Stimulated activated CD4-positive, alpha-beta T cell treated with anti-CD3 and anti-CD28 coated beads, Interleukin-12 subunit alpha, Interleukin-12 subunit beta, amount 100 ng/mL, for 24 hours (primary cell): ENCODE results near the gene TCN2.
"Not testable (repeated sequence)": the region's sequence is repeated elsewhere in the genome, so short reads cannot be mapped to it uniquely, and the experiment has no call there.

Source experiments
- DNase-seq, 2 experiments: peaks; one replicate each; pipeline ENCODE4 v3.0.0-alpha.2; 2020; ENCODE audit warnings: low read depth in 2 of 2

TCN2 gene

DNA sequence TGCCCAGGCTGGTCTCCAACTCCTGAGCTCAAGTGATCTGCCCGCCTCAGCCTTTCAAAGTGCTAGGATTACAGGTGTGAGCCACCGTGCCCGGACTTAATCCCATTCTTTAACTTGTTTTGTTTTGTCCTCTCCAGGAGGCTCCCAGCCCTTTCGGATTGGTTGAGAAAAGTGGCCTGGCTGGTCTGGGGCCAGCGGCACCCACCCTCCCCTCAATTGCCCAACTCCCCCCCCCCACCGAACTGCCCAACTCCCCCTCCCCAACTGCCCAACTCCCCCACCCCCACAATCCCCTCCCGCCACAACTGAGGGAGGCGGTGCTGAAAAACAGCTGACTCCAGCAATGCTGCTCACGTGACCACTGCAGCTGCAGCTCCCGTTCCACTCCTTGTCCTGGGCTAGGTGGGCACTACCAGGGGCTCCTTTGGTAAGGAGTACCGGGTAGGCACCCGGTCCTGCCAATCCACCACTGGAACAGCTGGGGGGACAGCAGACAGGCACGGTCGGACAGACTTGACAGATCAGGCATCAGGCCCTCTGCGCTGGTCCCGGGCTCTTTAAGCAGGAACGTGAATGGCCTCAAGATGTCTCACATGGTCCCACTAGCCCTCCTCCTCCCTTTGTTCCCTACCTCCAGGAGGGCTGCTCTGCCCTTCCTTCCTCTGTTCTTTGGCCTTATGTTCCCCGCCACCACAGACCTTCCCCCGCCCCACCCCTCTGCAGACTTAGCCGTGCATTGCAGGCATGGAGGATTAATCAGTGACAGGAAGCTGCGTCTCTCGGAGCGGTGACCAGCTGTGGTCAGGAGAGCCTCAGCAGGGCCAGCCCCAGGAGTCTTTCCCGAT, at the start of gene TCN2:
TCN2 (plus strand) TSS at position 720 of the 845 bp plus-strand sequence. CDS start 158 bp downstream, outside the sequence.
- DNase-seq, result peak in 1 of 2 experiments; percentile 32

DNA sequence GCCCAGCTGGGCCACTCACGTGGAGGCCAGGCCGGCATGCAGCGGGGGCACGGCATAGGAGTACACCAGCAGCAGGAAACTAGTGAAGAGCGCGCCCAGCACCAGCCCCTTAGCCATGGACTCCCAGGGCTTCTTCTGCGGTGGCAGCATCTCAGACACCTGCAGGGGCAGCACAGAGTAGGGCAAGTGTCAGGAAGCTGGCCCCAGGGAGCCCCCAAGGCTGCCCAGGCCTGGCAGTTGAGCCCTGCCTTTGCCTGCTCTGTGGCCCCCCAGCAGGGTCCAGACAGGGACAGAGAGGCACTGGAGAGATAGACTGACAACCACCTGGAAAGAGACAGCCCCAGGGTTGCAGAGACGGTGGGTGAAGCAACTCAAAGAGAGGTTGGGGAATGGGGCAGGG, 49.7 kb upstream of the TCN2 start:
- no peak for DNase-seq

DNA sequence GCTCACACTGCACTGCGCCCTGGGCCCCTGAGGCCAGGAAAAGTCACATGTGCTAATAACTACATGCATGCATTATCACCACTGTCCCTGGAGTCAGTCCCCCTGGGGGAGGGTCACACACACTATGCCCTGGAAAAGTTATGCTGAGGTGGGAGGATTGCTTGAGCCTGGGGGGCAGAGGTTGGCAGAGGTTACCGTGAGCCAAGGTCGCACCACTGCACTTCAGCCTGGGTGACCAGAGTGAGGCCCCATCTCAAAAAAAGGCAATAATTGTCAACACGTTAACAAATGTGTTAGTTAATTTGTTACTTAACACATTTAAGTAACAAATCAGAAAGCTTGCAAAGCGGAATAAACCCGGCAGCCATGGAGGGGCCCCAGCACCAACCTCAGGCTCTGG, 47.1 kb upstream of the TCN2 start:
- no peak for DNase-seq

DNA sequence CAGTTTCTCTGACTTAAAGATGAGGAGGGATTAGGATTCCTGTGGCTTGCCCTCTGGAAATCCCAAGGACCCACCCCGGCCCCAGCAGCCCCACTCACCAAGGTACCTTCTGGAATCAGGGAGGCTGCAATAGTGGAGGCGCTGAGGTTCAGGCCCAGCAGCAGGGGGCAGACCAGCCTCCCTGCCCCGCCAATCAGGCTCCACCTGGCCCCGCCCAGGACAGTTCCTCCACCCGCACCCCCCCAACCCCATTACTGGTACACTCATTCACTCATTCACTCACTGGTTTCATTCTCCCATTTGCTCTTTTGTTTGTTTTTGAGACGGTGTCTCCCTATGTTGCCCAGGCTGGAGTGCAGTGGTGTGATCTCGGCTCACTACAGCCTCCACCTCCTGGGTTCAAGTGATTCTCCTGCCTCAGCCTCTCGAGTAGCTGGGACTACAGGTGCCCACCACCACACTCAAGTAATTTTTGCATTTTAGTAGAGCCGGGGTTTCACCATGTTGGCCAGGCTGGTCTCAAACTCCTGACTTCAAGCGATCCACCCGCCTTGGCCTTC, 46.3 kb upstream of the TCN2 start:
- not testable (repeated sequence) for DNase-seq

DNA sequence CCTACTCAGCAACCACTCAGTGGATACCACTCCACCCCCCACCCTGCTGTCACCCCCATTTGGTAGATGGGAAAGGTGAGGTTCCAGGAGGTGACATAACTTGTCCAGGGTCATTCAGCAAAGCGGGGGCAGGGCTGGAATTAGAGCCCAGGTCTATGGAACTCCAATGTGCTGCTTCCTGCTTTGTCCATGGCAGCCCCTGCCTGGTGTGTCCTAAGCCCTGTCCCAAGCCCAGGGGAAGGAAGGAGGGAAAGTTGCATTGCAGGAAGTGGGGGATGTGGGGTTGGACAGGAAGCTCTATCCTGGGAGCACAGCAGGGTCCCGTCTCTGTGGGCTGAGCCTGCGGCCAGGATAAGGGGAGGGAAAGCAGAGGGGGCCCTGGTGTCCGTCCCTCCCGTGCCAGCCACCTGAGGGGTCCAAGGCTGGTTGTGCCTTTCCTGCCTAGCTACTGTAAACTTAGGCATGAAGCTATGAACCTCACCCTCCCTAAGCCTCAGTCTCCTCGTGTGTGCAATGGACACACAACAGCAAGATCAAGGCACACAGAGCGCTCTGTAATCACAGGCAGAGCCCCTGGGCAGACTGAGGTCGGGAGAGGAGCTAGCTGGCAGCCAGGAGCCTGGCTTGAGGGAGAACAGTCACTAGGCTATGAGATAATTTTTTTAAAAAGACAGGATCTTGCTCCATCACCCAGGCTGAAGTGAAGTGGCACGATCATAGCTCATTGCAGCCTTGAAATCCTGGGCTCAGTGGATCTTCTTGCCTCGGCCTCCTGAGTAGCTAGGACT, 45.4 kb upstream of the TCN2 start:
- no peak for DNase-seq

DNA sequence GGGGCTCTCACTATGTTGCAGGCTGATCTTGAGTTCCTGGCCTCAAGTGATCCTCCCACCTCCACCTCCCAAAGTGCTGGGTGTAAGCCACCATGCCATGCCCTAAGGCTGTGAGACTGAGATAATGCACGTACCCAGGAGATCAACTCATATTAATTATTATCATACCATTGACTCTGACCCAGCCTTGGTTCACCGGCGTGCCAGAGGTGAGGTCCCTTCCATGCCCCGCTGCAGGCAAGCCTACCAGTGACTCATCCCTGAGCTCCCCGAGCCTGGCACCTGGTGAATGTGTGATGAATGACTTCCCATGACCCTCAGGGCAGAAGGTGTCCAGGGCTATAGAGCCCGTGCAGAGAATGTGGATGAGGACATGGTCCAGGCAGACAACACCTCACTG, 44.6 kb upstream of the TCN2 start:
- no peak for DNase-seq

DNA sequence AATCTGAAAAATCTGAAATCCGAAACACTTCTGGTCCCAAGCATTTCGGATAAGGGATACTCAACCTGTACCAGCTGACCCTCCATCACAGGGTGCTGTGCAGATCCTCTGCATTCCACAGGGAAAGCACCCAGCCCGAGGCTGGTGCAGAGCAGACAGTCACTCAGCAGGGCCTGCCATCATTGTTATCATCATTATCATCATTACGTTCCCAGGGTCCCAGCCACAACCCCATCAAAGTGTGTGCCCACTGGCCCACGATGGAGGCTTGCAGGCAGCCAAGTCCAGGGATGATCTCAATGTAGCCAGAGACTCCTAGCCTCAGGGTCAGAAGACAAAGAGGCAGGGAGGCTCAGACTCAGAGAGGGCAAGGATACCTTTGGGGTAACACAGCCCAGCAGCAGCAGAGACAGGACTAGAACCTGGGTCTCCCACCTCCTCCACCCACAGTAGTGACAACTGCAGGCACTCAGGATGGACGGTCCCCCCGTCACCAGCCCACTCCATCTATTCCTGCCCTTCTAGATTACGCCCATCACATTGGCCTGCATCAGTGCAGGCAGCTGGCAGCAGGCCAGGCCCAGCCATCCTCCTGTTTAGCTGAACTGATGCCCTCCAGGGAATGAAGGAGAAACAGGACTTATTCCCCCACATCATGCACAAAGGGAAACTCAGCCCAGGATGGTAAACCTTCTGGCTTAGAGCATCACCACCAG, 42.8 kb upstream of the TCN2 start:
- no peak for DNase-seq

DNA sequence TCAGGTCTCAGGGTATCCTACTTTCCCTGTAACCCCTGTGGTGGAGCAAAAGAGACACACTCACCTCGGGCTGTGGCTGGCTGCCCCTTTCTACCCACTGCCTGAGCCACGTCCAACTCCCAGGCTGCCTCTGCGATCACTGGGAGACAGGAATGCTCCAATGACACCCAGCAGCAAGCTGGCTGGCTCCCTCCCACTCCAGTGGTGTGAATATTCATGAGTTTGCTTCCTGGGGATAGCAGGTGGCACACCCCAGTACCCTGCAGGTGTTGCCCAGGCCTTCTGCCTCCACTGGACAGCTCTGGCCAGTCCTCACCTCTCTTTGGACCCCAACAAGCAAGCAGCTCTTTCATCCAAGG, 42.2 kb upstream of the TCN2 start:
- no peak for DNase-seq

DNA sequence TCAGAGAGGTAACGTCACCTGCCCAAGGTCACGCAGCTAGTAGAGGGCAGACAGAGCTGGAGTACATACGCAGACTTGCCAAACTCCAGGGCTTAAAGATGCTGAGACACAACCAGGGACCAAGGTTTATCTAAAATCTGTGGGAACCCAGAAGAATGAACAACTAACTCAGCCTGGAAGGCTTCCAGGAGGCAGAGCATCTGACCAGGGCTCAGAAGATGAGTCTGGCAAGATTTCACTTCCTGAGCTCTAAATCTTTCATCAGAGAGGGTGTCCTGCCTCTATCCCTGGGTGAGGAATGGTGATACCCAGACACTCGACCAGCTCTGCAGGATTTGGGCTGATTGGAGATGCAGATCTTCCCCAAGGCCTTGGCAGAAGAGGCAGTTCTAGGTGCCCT, 41.6 kb upstream of the TCN2 start:
- no peak for DNase-seq

DNA sequence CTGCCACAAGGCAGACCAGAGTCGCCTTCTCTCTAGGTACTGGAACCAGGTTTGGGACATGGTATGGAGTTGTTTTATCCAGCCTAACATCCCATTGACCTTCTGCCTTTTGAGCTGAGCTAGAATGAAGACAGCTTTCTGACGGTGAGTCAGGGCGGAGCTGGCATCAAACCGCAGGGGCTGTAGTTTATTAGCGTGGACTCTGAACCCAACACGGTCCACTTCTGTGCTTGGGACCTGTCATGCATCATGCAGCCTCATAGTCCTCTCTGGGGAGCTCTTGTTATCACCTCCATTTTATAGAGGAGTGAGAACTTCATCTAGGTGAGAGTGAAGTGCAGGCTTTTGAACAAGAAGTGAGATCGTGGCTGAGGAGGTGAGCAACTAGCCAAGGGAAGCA, 40.8 kb upstream of the TCN2 start:
- DNase-seq, result no peak

DNA sequence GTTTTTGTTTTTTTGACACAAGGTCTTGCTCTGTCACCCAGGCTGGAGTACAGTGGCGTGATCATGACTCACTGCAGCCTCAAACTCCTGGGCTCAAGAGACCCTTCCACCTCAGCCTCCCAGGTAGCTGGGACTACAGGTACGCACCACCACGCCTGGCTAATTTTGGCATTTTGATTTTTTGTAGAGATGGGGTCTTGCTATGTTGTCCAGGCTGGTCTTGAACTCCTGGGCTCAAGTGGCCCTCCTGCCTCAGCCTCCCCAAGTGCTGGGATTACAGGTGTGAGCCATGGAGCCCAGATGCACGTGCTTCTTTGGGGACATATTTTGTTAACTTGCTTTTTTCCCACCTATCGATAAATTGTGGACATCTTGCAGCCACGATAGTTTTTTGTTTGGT, 39.7 kb upstream of the TCN2 start:
- DNase-seq, result not testable (repeated sequence)

DNA sequence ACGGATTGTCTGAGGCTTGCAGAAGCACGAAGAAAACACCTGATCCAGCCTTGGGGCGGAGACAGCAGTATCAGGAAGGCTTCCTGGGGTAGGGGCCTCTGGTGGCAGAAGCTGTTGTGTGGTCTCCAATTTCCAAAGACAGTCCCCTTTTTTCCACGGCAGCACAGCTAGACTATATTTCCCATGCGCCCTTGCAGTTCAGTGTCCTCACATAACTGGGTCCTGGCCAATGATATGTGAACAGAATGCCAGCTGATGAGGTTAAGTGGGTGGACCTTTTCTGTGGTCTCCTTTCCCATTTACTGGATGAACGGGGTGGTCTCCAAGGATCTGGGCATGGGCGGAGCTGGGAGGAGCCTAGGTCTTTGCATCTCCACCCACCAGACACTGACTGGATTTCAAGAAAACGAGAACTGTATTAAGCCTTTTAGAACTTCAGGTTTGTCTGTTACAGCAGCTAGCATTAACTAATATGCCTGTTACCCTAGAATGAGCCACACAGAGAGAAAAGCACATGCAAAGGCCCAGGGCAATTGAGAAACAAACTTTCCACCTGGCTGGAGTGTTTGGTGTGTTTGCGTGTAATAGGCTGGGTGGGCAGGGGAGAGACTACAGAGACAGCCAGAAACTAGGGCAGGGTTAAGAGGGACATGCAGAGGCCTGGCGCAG, 38.7 kb upstream of the TCN2 start:
- DNase-seq, result no peak

DNA sequence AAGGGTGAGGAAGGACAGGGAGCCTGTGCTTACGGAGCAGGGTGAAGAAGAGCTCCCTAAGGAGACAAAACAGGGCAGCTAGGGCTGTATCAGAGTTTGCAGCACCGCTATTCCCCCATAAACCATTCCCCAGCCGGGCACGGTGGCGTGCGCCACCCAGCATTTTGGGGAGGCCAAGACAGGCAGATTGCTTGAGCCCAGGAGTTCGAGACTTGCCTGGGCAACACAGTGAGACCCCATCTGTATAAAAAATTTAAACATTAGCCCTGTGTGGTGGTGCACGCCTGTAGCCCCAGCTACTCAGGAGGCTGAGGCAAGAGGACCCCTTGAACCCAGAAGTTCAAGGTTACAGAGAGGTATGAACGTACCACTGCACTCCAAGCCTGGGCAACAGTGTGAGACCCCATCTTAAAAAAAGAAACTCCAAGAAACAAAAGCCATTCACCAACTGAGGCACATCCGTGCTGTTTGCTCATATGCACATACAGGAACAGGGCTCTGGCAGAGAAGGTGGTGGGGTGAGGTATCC, 37.2 kb upstream of the TCN2 start:
- DNase-seq, result no peak

DNA sequence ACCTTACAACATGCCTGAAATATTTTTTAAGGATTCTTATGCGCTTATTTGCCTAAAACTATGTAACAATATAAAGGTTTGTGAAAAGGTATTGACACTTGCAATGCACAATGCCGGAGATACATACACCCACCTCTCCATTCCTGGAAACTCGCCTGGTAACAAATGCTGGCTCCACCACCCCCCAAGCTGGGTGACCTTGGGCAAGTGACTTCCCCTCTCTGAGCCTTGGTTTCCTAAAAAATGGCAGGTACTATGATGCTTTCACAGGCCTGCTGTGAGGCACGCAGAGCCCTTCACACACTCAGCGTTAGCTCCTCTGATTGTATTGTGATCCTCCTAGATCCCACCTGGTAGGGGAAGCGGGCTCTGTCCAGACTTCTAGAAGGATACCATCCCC, 34.8 kb upstream of the TCN2 start:
- DNase-seq, result no peak

DNA sequence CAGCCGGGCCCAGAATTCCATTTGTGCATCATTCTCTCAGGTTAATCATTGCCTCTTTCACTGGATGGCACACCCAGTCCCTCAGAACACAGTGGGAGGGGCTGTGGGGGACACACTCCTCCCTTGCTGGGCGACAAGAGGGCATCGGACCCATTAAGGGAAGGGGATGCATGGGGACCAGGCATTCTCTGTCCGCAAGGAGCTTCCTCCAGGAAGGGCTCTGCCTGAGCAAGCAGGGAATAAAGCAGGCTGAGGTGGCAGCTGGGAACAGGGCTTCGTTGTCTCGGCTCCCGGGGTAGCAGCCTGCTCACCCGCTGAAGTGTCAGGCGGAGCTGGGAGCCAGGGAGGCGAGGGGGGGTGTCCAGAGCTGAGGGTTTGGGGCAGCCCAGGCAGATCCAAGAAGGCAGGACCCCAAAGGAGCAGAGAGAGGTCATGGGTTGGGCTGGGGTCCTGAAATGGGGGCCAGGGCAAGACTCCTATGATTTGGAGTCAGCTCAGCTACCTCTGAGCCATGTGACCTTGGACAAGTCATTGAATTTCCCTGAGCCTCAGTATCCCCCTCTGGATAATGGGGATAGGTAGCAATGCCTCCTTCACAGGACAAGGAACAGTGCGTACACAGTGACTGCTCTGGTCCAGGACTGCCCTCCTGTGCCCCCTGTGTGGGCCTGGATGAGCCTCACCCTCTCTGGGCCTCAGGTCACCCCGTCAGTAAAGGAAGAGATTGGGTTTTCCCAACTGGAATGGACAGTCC, 34.0 kb upstream of the TCN2 start:
- no peak for DNase-seq

DNA sequence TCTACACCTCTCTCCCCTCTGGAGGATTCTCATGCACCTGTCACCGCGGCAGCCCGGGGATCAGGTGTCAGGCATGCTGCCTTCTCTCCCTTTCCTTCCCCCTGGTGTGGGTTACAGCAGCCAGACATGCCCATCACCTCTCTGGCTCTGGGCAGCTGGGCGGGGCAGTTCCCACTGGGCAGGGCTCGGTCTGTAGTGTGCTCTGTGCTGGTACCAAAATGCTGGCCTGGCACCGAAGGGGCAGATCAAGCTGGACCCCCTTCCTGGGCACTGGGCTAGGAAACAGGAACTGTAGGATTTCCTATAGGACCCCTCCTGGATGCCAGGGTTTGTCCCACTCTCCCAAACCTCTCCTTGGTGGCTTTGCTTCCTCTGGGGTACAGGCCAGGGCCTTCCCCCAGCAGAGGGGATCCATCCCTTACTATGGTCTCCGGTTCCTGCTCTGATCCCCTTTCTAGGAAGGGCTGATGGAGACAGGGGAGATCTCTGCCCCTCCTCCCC, 33.3 kb upstream of the TCN2 start:
- DNase-seq, result no peak

DNA sequence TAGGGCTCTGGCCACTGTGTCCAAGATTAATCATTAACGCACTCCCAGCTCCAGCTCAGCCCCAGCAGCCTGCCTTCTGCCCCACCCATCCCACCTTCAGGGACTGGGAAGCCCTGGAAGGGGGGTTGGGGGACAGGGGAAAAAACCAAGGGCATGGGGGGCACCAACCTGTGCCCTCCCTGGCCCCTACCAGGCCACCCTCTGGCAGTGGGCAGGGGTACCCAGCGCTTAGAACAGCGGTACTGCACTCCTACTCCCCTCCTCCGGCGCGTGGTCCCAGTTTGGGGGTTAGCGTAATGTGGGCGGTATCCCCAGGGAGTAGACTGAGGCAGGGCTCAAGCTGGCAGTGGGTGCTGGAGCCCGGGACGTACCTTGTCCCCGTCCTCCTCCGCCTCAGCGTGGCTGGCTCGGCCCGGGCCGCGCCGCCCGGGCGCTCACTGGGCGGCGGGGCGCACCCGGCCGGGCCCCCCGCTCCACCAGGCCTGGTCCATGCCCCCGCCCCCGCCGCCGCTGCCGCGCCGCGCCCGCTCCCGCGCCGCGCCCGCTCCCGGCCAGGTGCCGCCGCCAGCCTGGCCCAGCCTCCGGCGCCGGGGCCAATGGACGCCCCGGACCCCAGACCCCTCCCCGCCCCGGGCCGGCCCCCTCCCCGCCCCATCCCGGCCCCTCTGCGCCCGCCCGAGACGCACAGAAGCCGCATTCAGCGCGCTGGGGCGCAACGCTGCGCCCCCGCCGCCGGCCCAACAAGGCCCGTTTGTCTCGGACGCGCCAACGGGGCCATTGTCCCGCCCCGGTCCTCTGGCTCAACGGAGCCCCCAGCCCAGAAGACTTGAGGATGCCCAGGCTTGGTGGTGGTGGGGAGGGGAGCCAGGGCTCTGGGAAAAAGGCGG, 32.6 kb upstream of the TCN2 start, which contains the start of gene GAL3ST1:
GAL3ST1 (minus strand) TSS at position 571 of the 887 bp plus-strand sequence. CDS start 17,273 bp downstream, outside the sequence.
- DNase-seq, result no peak

DNA sequence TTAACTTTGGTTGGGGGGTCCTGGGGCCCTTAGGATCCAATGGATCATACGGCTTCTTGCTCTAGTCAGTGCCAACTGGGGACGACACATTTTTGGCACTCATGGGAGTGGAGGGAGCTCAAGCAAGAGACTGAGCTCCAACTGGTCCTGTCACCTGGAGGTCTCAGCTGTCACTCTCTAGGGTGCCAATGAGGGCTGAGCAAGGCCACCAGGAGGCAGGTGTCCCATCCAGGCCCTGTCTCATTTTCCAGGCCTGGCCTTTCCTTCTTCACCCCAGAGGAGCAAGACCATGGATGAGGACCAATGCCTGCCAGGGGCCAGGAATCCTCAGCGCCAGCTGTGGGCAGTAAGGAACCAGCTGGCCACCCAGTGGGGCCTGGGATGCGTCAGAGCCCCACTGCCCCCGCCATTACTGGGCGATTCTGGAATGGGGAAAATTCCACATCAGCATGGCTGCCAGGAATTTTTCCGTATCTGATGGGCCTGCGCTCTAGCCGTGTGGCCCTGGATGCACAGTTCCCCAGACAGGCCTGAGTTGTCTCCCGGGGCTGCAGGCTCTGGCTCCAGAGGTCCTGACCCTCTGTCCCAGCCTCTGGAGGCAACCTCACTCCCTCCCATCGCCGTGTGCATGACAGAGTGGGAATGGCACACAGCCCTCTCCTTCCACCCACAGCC, 31.8 kb upstream of the TCN2 start:
- DNase-seq, result no peak

DNA sequence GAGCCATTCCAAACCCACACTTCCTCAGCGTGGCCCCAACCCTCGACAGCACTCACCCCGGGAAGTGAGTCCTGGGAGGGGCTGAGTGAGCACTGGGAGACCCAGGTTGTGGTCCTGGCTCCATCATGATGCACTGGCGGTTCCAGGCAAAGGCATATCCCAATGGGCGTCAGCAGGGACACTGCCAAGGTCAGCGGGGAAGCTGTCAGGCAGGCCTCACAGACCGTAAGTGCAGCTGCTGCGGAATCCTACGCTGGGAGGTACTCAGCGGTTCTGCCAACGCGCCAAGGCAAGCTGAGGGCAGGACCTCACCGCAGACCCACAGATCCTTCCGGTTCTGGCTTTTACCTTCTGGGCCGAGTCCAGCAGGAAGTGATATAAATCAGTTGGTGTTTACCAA, 31.1 kb upstream of the TCN2 start:
- DNase-seq, result no peak
